ENCODE measurements around the gene PRMT1.

PRMT1 gene

DNA sequence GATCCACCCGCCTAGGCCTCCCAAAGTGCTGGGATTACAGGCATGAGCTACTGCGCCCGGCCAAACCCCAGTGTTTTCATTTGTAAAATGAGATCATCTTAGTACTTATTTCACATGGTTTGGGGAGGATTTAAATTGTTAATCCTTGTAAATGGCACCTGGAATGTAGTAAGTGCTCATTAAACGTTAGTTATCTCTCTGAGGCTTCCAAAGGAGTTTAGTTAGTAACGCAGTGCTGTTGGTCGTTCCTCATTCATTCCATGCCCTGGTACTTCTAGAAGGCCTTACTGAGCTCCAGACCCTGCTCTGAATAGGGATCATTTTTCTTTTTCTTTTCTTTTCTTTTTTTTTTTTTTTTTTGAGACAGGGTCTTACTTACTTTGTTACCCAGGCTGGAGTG, 19.0 kb downstream of the PRMT1 start:
- TF ChIP-seq CREB1 (IDR thresholded peaks at IDR 0.05; ENCODE audit: low read depth) (no peak), FOXM1 (IDR thresholded peaks at IDR 0.05; ENCODE audit: borderline replicate concordance, low read depth) (no peak), EGR1 (IDR thresholded peaks at IDR 0.05) (no peak), REST (IDR thresholded peaks at IDR 0.05; ENCODE audit: low read depth) (no peak)

DNA sequence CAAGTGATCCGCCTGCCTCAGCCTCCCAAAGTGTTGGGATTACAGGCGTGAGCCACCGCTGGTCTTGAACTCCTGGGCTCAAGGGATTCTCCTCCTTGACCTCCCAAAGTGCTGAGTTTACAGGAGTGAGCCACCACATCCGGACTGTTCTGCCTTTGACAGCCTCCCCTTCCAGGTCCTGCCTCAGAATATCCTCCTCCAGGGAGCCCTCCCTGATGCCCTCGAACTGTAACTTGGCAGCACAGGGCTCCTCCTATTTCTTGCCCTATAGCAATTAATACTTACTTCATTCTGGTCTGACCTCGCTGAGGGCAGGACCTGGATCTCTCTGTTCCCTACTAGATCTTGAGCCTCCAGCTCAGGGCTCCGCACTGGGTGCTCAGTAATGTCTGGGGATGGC, 19.8 kb downstream of the PRMT1 start:
- TF ChIP-seq REST (IDR thresholded peaks at IDR 0.05; ENCODE audit: low read depth) (no peak), TEAD4 (IDR thresholded peaks at IDR 0.05) (no peak), FOXM1 (IDR thresholded peaks at IDR 0.05; ENCODE audit: borderline replicate concordance, low read depth) (no peak), YY1 (IDR thresholded peaks at IDR 0.05; ENCODE audit: low read depth) (no peak), ZBTB7A (IDR thresholded peaks at IDR 0.05; ENCODE audit: low read depth) (no peak), EGR1 (IDR thresholded peaks at IDR 0.05) (no peak), EP300 (IDR thresholded peaks at IDR 0.05; ENCODE audit: borderline replicate concordance) (no peak), NFIC (IDR thresholded peaks at IDR 0.05) (no peak), TAF1 (IDR thresholded peaks at IDR 0.05; ENCODE audit: low read depth) (no peak), RAD21 (IDR thresholded peaks at IDR 0.05; ENCODE audit: low read depth) (no peak), USF1 (IDR thresholded peaks at IDR 0.05) (no peak), CREB1 (IDR thresholded peaks at IDR 0.05; ENCODE audit: low read depth) (no peak), CEBPB (IDR thresholded peaks at IDR 0.05) (no peak), MAX (IDR thresholded peaks at IDR 0.05) (no peak), TCF12 (IDR thresholded peaks at IDR 0.05; ENCODE audit: low read depth) (no peak)

GRCh38 chr19:49699364-49699763, 22.3 kb downstream of the PRMT1 start:
- TF ChIP-seq EGR1 (IDR thresholded peaks at IDR 0.05) (no peak), CREB1 (IDR thresholded peaks at IDR 0.05; ENCODE audit: low read depth) (no peak), NFIC (IDR thresholded peaks at IDR 0.05) (no peak), FOXM1 (IDR thresholded peaks at IDR 0.05; ENCODE audit: borderline replicate concordance, low read depth) (no peak), EP300 (IDR thresholded peaks at IDR 0.05; ENCODE audit: borderline replicate concordance) (no peak), TEAD4 (IDR thresholded peaks at IDR 0.05) (no peak), RAD21 (IDR thresholded peaks at IDR 0.05; ENCODE audit: low read depth) (no peak), TCF12 (IDR thresholded peaks at IDR 0.05; ENCODE audit: low read depth) (no peak), ZBTB7A (IDR thresholded peaks at IDR 0.05; ENCODE audit: low read depth) (no peak), YY1 (IDR thresholded peaks at IDR 0.05; ENCODE audit: low read depth) (no peak)

GRCh38 chr19:49700563-49700962, 23.5 kb downstream of the PRMT1 start:
- TF ChIP-seq REST (IDR thresholded peaks at IDR 0.05; ENCODE audit: low read depth) (no peak), TAF1 (IDR thresholded peaks at IDR 0.05; ENCODE audit: low read depth) (no peak), TEAD4 (IDR thresholded peaks at IDR 0.05) (no peak), FOXM1 (IDR thresholded peaks at IDR 0.05; ENCODE audit: borderline replicate concordance, low read depth) (no peak), TCF12 (IDR thresholded peaks at IDR 0.05; ENCODE audit: low read depth) (no peak)

DNA sequence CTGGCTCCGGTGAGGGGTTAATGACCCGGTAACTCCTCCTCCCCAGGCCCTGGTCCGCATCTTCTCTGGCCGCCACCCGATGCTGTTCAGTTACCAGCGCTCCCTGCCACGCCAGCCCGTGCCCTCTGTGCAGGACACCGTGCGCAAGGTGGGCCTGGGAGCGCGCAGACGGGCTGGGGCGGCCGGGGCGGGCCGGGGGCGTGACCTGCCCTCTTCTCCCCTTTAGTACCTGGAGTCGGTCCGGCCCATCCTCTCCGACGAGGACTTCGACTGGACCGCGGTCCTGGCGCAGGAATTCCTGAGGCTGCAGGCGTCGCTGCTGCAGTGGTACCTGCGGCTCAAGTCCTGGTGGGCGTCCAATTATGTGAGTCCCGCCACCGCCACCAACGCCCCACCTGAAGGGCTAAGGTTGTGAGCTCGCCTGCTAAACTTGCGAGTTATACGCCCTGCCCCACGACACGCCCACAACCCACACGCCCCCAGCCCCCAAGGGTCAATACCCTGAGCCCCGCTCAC, 24.3 kb downstream of the PRMT1 start:
- TF ChIP-seq CEBPB (IDR thresholded peaks at IDR 0.05) (no peak), EP300 (IDR thresholded peaks at IDR 0.05; ENCODE audit: borderline replicate concordance) (no peak), FOXM1 (IDR thresholded peaks at IDR 0.05; ENCODE audit: borderline replicate concordance, low read depth) (no peak), TAF1 (IDR thresholded peaks at IDR 0.05; ENCODE audit: low read depth) (no peak), REST (IDR thresholded peaks at IDR 0.05; ENCODE audit: low read depth) (no peak), NFIC (IDR thresholded peaks at IDR 0.05) (no peak), RAD21 (IDR thresholded peaks at IDR 0.05; ENCODE audit: low read depth) (no peak), CREB1 (IDR thresholded peaks at IDR 0.05; ENCODE audit: low read depth) (no peak), ZBTB7A (IDR thresholded peaks at IDR 0.05; ENCODE audit: low read depth) (no peak), EGR1 (IDR thresholded peaks at IDR 0.05) (no peak), TEAD4 (IDR thresholded peaks at IDR 0.05) (no peak)
